Stomach (tissue), 9 donors: ENCODE measurements around the gene CARD19. TPM values are rescaled to one million over a fixed set of nuclear protein-coding genes. Genes with fewer than 3 reads are reported as not detected.

Source experiments
- DNase-seq, 2 donors: peaks; one replicate each; pipeline versions ENCODE4 v3.0.0 to v3.0.0-alpha.2; 2013 to 2019
- H3K27ac ChIP-seq, 5 donors: fragments of 200-600 bp in 4 of 5; sonication (generic) in 4 of 5; one replicate each; pipeline ENCODE4 v1.5.1; 2013 to 2019; ENCODE audit warnings: mild to moderate bottlenecking in 1 of 5, moderate library complexity in 1 of 5
- H3K27me3 ChIP-seq, 3 donors: fragments of 200-600 bp; sonication (generic); one replicate each; pipeline ENCODE4 v1.5.1; 2017 to 2019; ENCODE audit warnings: mixed run types in 1 of 3
- H3K36me3 ChIP-seq, 4 donors: fragments of 200-600 bp; sonication (generic); 1 replicate in 3 of 4; 2 replicates in 1 of 4; pipeline ENCODE4 v1.5.1; 2016 to 2019
- H3K4me1 ChIP-seq, 4 donors: fragments of 200-600 bp; sonication (generic); one replicate each; pipeline ENCODE4 v1.5.1; 2016 to 2019
- H3K4me3 ChIP-seq, 4 donors: fragments of 200-600 bp; sonication (generic) in 3 of 4; one replicate each; pipeline ENCODE4 v1.5.1; 2016 to 2019; ENCODE audit warnings: mild to moderate bottlenecking in 1 of 4
- H3K9me3 ChIP-seq, 4 donors: fragments of 200-600 bp; sonication (generic); one replicate each; pipeline ENCODE4 v1.5.1; 2016 to 2019
- CTCF ChIP-seq, 7 experiments: fragments of 450-650 bp in 4 of 7; fragments of 200-600 bp in 3 of 7; sonication (generic) in 3 of 7; IDR thresholded peaks; one replicate each; pipeline ENCODE4 v1.5.1; 2016 to 2019; ENCODE audit warnings: antibody characterized with exemption in 7 of 7, control low read depth in 2 of 7, mild to moderate bottlenecking in 1 of 7
- EP300 ChIP-seq: sonication (generic); formaldehyde crosslinking; IDR thresholded peaks from one replicate; pipeline ENCODE4 v1.6.1; 2017; ENCODE audit warnings: antibody characterized with exemption
- POLR2A ChIP-seq, 4 donors: fragments of 450-650 bp; IDR thresholded peaks; one replicate each; pipeline ENCODE4 v1.6.1; 2016; ENCODE audit warnings: antibody characterized with exemption in 4 of 4, control low read depth in 2 of 4, mild to moderate bottlenecking in 1 of 4, moderate library complexity in 1 of 4
- POLR2AphosphoS5 ChIP-seq, 3 donors: sonication (generic); formaldehyde crosslinking; IDR thresholded peaks; one replicate each; pipeline ENCODE4 v1.6.1; 2016; ENCODE audit warnings: antibody characterized with exemption in 3 of 3
- whole genome bisulfite sequencing, 5 donors: extraction: QIAGEN DNeasy Blood & Tissue Kit in 3 of 5; methylation state at CpG; one replicate each; pipeline versions ENCODE4 v1.1.5 to v1.1.7; 2013 to 2018; 5-methylcytosine and 5-hydroxymethylcytosine counted together
- intact Hi-C: fragments of 100-400 bp; cut with DNase I; formaldehyde crosslinking; loops from one replicate; pipeline ENCODE4 v1.15.1; 2023; ENCODE audit warnings: low total_unique reads
- polyA plus RNA-seq, 3 donors: library from polyadenylated mRNA; stranded (reverse); fragments of 200-250 nt; gene quantifications; one replicate each; pipeline ENCODE4 v1.2.3, GENCODE V29; 2013
- total RNA-seq, 5 donors: library from RNA; depleted of rRNA; stranded (reverse); fragments of >200 nt; gene quantifications; one replicate each; pipeline versions ENCODE4 v1.1.0 to v1.2.3, GENCODE V29; 2014 to 2016
- donor health status: healthy with polysubstance abuse.
- donor health status: Bipolar disorder and iron deficiency.
- donor health status: healthy.

The CARD19 gene
- total and polyA plus RNA-seq, 8 donors, result 14.3 to 95.1 (median 45.6) TPM

- 91 to 94% (median 93%) methylated on average over 9 of the region's 9 CpGs for WGBS, 5 donors
- TF ChIP-seq POLR2AphosphoS5 (IDR thresholded peaks at IDR 0.05) (no peak), POLR2A (IDR thresholded peaks at IDR 0.05) (no peak), CTCF (IDR thresholded peaks at IDR 0.05) (no peak), EP300 (no peak)
- peaks cover 0 to 8% (median 6%) of the 10 kb centered on the region in 4 donors for H3K36me3 ChIP-seq
- H3K27me3 ChIP-seq, result no peaks in the 10 kb centered on the region
- peaks cover 0 to 9% (median 0%) of the 10 kb centered on the region in 4 donors for H3K4me1 ChIP-seq
- no peak overlapping the region for H3K4me3 ChIP-seq
- intact Hi-C loops, result no loop called here
- no peak for DNase-seq
- no peaks in the 10 kb centered on the region for H3K9me3 ChIP-seq
- no peak overlapping the region for H3K27ac ChIP-seq
Observed at GRCh38 chr9:93080406-93080805, 15.6 kb upstream of the CARD19 start.

- peak in 1 of 2 donors; percentile 12 for DNase-seq
- intact Hi-C loops, result no loop called here
- H3K9me3 ChIP-seq, result no peaks in the 10 kb centered on the region
- peaks cover 0 to 9% (median 0%) of the 10 kb centered on the region in 4 donors for H3K4me1 ChIP-seq
- peaks cover 0 to 12% (median 6%) of the 10 kb centered on the region in 4 donors for H3K36me3 ChIP-seq
- no peak overlapping the region for H3K4me3 ChIP-seq
- no peaks in the 10 kb centered on the region for H3K27me3 ChIP-seq
- WGBS, 5 donors, result 92 to 97% (median 95%) methylated on average over 8 to 10 of the region's 10 CpGs
- H3K27ac ChIP-seq, result peak overlapping the region in 1 of 5 donors; percentile 36
- TF ChIP-seq CTCF (IDR thresholded peaks at IDR 0.05) (no peak), POLR2A (IDR thresholded peaks at IDR 0.05) (no peak), POLR2AphosphoS5 (IDR thresholded peaks at IDR 0.05) (no peak), EP300 (no peak)
Observed at GRCh38 chr9:93081081-93081529, 14.9 kb upstream of the CARD19 start.

GRCh38 chr9:93081931-93082330 is 14.1 kb upstream of the CARD19 start:
- peaks cover 0 to 12% (median 6%) of the 10 kb centered on the region in 4 donors for H3K36me3 ChIP-seq
- WGBS, 5 donors, result 54 to 80% (median 76%) methylated on average over 3 of the region's 3 CpGs
- H3K4me1 ChIP-seq, result peaks cover 0 to 9% (median 0%) of the 10 kb centered on the region in 4 donors
- TF ChIP-seq EP300 (no peak), POLR2A (IDR thresholded peaks at IDR 0.05) (no peak), CTCF (IDR thresholded peaks at IDR 0.05) (no peak), POLR2AphosphoS5 (IDR thresholded peaks at IDR 0.05) (no peak)
- no peaks in the 10 kb centered on the region for H3K9me3 ChIP-seq
- H3K27ac ChIP-seq, result peak overlapping the region in 2 of 5 donors; percentile 23 to 36
- no peak overlapping the region for H3K4me3 ChIP-seq
- peak in 1 of 2 donors; percentile 34 for DNase-seq
- H3K27me3 ChIP-seq, result no peaks in the 10 kb centered on the region
- intact Hi-C loops, result no loop called here

GRCh38 chr9:93082841-93083411 is 13.1 kb upstream of the CARD19 start:
- peak in 1 of 2 donors; percentile 36 for DNase-seq
- no peaks in the 10 kb centered on the region for H3K9me3 ChIP-seq
- intact Hi-C loops, result no loop called here
- peak overlapping the region in 1 of 5 donors; percentile 7 for H3K27ac ChIP-seq
- WGBS, 5 donors, result 68 to 79% (median 74%) methylated on average over 9 to 18 of the region's 18 CpGs
- H3K4me3 ChIP-seq, result no peak overlapping the region
- H3K36me3 ChIP-seq, result peaks cover 0 to 12% (median 6%) of the 10 kb centered on the region in 4 donors
- H3K27me3 ChIP-seq, result no peaks in the 10 kb centered on the region
- TF ChIP-seq EP300, result no peak
- no peak for TF ChIP-seq CTCF (IDR thresholded peaks at IDR 0.05)
- no peak for TF ChIP-seq POLR2A (IDR thresholded peaks at IDR 0.05)
- no peak for TF ChIP-seq POLR2AphosphoS5 (IDR thresholded peaks at IDR 0.05)
- H3K4me1 ChIP-seq, result peaks cover 0 to 9% (median 0%) of the 10 kb centered on the region in 4 donors
